Measurements from ENCODE around the gene PPAN.

Gene PPAN

DNA sequence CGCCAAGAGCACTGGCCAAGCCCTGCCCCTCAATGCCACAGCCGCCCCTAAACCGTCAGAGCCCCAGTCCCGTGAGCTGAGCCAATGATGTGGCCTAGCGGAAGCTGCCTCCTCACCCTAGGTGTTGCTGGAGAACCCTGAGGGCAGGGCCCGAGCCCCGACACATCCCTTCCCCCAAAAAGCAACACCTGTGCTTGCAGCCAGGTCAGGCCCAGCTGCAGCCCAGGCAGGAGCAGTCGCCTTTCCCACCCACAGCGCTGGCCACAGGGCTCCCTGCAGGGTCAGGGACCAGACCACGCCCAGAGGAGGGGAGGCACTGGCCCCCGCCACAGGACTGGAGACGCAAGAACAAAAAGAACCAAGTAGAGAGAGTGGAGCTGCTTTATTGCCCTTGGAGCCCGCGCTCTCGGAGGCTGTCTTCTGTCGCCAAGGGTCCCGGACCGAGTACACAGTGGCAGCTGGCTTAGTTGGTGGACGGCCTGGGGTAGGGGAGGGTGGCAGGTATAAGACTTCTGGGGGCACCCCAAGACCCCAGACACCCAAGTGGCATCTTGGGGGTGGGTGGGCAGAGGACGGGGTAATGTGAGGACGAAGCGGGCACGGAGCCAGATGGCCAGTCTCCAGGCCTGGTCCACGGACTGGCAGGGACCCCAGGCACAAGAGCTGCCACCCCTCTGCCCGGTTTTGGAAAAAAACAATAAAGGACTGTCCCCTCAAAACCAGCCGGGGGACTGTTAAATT is 8.7 kb downstream of the PPAN start:
- DNase-seq: no peak

GRCh38 chr19:10115392-10116084 is 9.4 kb downstream of the PPAN start:
- no peak for DNase-seq

DNA sequence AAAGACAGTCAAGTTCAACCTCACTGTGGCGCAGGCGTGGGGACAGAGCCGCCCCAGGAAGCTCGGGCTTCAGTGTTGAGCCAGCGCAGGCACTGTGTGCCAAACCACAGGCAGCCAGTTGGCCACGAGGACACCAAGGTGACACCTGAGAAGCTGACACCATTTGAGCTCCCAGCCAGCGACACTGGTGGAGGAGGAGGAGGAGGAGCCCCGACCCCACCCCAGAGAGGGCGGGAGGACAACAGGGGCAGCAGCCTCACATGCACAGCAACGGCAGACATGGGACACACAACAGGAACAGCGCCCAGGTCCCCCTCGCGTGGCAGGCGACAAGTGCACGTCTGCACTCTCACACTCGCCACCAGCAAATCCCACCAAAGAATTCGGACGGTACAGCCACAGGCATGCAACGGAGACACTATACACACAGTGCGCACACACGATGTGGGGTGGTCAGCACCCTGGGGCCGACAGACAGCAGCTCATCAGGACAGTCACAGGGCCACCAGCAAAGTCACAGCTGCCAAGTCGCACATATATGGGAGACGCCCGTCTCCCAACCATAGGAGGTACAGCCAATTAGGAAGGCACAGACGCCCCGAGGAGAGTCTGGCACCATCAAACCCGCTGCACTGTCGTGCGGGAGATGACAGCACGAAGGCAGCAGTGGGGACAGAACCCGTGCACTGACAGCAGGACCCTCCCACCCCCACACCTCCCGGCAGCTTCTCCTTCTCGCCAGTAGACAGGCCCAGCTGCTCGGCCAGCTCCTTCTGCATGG is 10.1 kb downstream of the PPAN start:
- no peak for DNase-seq

DNA sequence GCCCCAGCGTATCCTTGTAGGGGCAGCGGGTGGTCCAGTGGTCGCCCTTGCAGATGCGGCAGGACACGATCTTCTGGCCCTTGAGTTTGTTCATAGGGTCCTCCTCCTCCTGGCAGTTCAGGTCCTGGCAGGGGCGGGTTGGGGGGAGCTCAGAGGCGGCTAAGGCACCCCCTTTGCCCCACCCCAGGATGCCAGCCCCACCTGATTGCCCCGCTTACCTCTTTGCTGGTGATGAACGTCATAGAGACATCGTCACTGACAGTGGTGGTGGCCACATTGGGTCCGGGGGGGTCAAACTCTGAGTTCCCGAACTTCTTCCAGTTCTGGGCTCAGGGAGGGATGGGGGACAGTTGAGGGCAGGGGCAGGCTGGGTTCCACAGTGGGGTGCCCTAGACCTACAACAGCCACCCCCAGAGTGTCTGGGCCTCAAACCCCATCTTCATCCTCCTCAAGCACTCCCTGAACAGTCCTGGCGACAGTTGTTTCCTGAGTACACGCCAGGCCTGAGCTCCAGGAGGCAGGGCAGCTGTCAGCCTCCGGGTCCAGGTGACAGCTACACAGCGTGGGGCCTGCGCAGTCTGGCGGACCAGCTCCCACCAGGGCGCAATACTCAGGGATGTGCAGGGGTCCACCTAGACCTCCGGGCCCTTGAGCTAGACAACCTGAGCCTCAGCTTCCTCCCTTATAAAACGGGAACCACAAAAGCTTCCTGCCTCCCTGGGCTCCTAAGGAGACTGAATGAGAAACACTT is 10.9 kb downstream of the PPAN start:
- no peak for DNase-seq

- DNase-seq: no peak
These were observed 12.8 kb downstream of the PPAN start for GRCh38 chr19:10118960-10119359.

GRCh38 chr19:10120538-10121189 is 14.5 kb downstream of the PPAN start:
- no peak for DNase-seq

GRCh38 chr19:10122045-10122444 is 15.9 kb downstream of the PPAN start:
- no peak for DNase-seq

DNA sequence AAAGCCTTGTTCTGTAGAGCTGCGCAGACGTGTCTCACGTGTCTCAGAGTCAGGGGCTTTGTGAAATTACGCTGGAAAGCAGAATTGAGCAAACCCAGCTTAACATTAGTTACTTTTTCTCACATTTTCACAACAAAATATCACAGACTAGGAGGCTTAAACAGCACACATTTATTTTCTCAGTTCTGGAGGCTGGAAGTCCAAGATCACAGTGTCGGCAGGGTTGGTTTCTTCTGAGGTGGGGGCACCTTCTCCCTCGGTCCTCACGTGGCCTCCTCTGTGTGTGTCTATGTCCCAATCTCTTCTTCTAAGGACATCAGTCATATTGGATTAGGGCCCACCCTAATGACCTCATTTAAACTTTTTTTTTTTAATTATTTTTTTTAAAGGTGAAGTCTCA is 18.3 kb downstream of the PPAN start:
- no peak for DNase-seq

GRCh38 chr19:10126213-10126639 is 20.1 kb downstream of the PPAN start:
- DNase-seq: no peak

DNA sequence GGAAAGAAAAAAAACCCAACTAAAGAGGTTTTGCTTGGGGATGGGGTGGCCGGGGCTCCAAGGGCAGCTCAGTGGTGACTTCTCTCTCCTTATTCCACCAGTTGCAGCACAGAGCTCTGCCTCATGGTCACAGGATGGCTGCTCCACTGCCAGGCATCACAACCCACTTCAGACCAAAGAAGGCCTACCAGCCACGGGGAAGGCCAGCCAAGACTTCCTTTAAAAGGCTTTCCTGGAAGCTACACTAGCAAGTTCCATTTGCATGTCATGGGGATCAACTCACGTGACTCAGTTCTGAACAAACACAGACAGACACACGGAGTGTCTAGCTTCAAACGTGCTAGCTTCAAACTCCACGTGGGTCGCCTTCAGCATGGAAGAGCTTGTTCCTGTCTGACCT is 26.7 kb downstream of the PPAN start:
- DNase-seq: no peak

DNA sequence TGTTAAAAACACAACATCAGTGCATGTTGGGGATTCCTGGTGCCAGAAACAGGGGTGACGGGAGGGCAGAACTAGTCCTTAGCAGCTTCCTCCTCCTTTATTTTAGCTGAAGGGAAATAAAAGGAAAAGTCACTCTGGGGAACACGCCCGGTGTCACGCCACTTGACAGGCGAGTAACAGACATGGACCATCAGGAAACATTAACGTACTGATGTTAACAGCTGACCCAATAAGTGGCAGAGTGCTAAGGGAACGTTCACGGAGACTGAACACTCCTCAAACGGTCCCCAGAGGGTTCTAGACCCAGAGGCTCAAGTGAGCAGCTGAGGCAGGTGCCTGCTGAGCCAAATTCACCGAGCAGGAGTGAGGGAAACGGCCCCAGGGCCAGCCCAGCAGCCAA is 27.4 kb downstream of the PPAN start:
- DNase-seq: no peak

GRCh38 chr19:10134040-10134439 is 27.9 kb downstream of the PPAN start:
- DNase-seq: no peak

- DNase-seq: no peak
These were observed 29.6 kb downstream of the PPAN start for GRCh38 chr19:10135551-10136334.

GRCh38 chr19:10136936-10137335 is 30.8 kb downstream of the PPAN start:
- DNase-seq: no peak

DNA sequence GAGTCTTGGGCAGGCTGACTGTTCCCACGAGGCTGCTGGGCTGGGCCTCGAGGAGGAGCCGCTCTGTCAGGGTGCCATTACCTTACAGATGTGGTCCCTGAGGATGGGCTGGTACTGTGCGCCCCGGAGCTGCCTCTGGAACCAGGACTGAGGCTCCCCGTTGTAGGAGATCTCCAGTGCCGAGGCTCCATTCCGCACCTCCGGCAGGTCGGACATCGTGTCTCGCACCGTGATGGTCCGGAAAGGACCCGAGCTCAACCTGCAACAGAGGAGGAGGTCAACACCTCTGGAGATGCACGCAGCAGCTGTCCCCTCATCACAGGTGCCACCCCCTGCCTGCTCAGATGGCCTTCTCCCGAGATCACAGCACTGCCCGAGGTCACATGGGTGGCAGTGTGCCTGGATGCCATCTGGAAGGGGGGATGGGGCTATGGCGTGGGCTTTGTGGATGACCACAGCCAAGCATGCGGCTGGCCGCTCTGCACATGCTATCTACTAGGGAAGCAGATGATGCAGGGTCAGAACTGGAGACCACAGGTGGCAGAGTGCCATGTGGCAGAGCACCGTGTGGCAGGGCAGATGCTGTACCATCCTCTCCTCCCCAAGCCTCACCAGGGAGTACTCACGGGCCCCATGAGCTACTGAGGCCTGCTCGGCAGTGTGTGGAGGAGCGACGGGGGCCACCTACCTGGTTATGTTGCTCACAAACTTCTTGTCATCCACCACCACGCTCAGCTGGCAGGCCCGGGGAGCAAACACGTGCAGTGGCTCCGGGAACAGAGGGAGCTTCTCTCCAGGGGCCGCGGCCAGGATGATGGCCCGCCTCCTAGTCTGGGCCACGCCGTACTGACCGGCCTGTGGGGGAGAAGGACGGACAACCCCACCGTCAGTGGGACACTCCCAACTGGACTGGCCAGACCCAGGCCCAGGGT is 31.9 kb downstream of the PPAN start:
- DNase-seq: no peak

- DNase-seq: no peak
These were observed 33.0 kb downstream of the PPAN start for GRCh38 chr19:10138879-10139795.

DNA sequence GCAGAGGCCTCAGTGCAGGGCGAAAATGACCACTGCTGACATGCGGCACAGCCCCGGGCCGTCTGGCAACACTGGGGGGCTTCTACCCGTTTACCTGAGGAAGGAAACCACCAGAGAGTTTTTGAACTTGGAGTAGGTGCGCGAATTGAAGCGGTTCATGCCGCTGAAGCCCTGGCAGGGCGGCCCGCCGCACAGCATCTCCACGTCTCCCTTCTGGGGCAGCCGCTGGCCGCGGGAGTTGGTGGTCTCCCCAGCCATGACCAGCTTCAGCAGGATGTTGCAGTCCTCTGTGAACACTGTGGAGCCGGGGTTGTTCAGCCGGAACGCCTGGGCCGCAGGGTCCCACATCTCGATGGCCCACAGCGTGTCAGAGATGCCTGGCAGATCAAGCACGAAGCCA is 33.8 kb downstream of the PPAN start:
- DNase-seq: no peak

DNA sequence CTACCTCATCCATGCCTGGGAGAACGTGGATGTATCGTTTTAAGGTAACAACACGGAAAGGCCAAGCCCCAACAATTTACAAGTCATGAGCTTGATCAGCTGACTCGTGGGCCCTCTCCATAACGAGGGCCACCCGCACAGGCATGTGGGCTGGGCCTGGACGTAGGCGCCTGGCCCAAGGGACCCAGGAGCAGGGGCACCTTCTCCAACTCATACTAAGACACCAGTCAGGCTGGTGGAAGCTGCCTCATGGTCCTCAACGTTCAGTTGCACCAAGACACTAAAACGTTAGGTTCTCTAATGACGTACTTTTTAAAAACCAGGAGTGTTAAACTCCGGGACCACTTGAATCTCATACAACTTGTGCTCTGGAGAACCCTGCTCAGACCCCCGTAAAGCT is 35.3 kb downstream of the PPAN start:
- DNase-seq: no peak

- DNase-seq: no peak
These were observed 35.8 kb downstream of the PPAN start for GRCh38 chr19:10141973-10142372.
